NT2/D1 (cell line): ENCODE data around the gene ZNF471.
A peak's percentile ranks its signal among the peaks of the same experiment; 100 is the strongest.

Experiments
- DNase-seq: peaks from one replicate; pipeline ENCODE4 v3.0.0-alpha.2; 2011; ENCODE audit warnings: low read depth, low spot score
- H3K27me3 ChIP-seq: 2 replicates; pipeline ENCODE4 v1.6.0; 2011; ENCODE audit warnings: mild to moderate bottlenecking; ENCODE audit not compliant: insufficient read length, insufficient read depth
- H3K36me3 ChIP-seq: 2 replicates; pipeline ENCODE4 v1.6.1; 2011; ENCODE audit warnings: mild to moderate bottlenecking, low read length, mixed read lengths; ENCODE audit not compliant: insufficient read depth, insufficient read length
- H3K4me1 ChIP-seq: 2 replicates; pipeline ENCODE4 v1.5.1; 2011; ENCODE audit not compliant: insufficient read depth, insufficient read length
- H3K4me3 ChIP-seq: 2 replicates; pipeline ENCODE4 v1.5.1; 2011; ENCODE audit warnings: low read depth; ENCODE audit not compliant: insufficient read length
- H3K9ac ChIP-seq: 2 replicates; pipeline ENCODE4 v1.6.0; 2011; ENCODE audit warnings: low read depth; ENCODE audit not compliant: insufficient read length
- H3K9me3 ChIP-seq: 2 replicates; pipeline ENCODE4 v1.5.1; 2011; ENCODE audit warnings: mild to moderate bottlenecking, low read length; ENCODE audit not compliant: insufficient read depth
- SUZ12 ChIP-seq: IDR thresholded peaks from 2 replicates; pipeline ENCODE4 v1.6.1; 2011; ENCODE audit not compliant: insufficient read length, insufficient read depth; ENCODE audit errors: extremely low read depth
- YY1 ChIP-seq: IDR thresholded peaks from 2 replicates; pipeline ENCODE4 v1.6.1; 2011; ENCODE audit not compliant: insufficient read length, insufficient read depth
- ZNF274 ChIP-seq: IDR thresholded peaks from 2 replicates; pipeline ENCODE4 v1.6.1; 2011; ENCODE audit warnings: mild to moderate bottlenecking, low read depth, low read length

Gene ZNF471

GRCh38 chr19:56508290-56508778, 679 bp downstream of the ZNF471 start:
- Histone ChIP-seq H3K4me1 (no peaks in the 10 kb centered on the region), H3K4me3 (peak overlapping the region; percentile 76), H3K9me3 (no peaks in the 10 kb centered on the region; the same call in none of the 2 replicates), H3K36me3 (no peaks in the 10 kb centered on the region), H3K9ac (peak overlapping the region; percentile 92), H3K27me3 (peaks cover 8% of the 10 kb centered on the region)
- TF ChIP-seq SUZ12, result no peak
- no peak for TF ChIP-seq ZNF274
- TF ChIP-seq YY1, result no peak
- DNase-seq, result no peak

GRCh38 chr19:56525214-56525860, 17.7 kb downstream of the ZNF471 start:
- no peak for DNase-seq
- Histone ChIP-seq H3K4me1 (no peaks in the 10 kb centered on the region), H3K36me3 (no peaks in the 10 kb centered on the region), H3K4me3 (no peak overlapping the region), H3K9ac (no peak overlapping the region), H3K27me3 (no peaks in the 10 kb centered on the region), H3K9me3 (peaks cover 96% of the 10 kb centered on the region)
- TF ChIP-seq SUZ12 (no peak), ZNF274 (peak; percentile 90), YY1 (no peak)

- TF ChIP-seq YY1, result no peak
- no peak for TF ChIP-seq SUZ12
- TF ChIP-seq ZNF274, result no peak
- peaks cover 17% of the 10 kb centered on the region for H3K36me3 ChIP-seq
- H3K9me3 ChIP-seq, result peaks cover 33% of the 10 kb centered on the region
- no peak for DNase-seq
- no peaks in the 10 kb centered on the region for H3K4me1 ChIP-seq
- H3K4me3 ChIP-seq, result no peak overlapping the region
- H3K9ac ChIP-seq, result no peak overlapping the region
- H3K27me3 ChIP-seq, result no peaks in the 10 kb centered on the region
Measured at GRCh38 chr19:56537442-56537841, 29.8 kb downstream of the ZNF471 start.

- TF ChIP-seq YY1 (no peak), ZNF274 (no peak), SUZ12 (no peak)
Measured at GRCh38 chr19:56538254-56538760, 30.7 kb downstream of the ZNF471 start.

GRCh38 chr19:56538761-56539263, 31.2 kb downstream of the ZNF471 start, which contains the start of gene ZFP28:
Gene ZFP28 (plus strand): TSS chr19:56538948. CDS start chr19:56539019, 71 bp downstream.
- Histone ChIP-seq H3K9me3 (peaks cover 30% of the 10 kb centered on the region), H3K27me3 (no peaks in the 10 kb centered on the region), H3K9ac (peak within 1 kb of the TSS; percentile 81), H3K4me3 (peak within 1 kb of the TSS; percentile 67), H3K36me3 (peaks cover 25% of the 10 kb centered on the region), H3K4me1 (no peaks in the 10 kb centered on the region)
- no peak for DNase-seq
- TF ChIP-seq YY1, result no peak
- no peak for TF ChIP-seq ZNF274
- TF ChIP-seq SUZ12, result no peak

More at GRCh38 chr19:56538254-56538760, 30.7 kb downstream of the ZNF471 start:
- H3K4me3 ChIP-seq, result peak overlapping the region; percentile 67
- H3K36me3 ChIP-seq, result peaks cover 22% of the 10 kb centered on the region
- peak overlapping the region; percentile 81 for H3K9ac ChIP-seq
- peaks cover 31% of the 10 kb centered on the region for H3K9me3 ChIP-seq
- no peaks in the 10 kb centered on the region for H3K27me3 ChIP-seq
- no peaks in the 10 kb centered on the region for H3K4me1 ChIP-seq
- DNase-seq, result peak; percentile 68

GRCh38 chr19:56543776-56544175, 36.1 kb downstream of the ZNF471 start:
- Histone ChIP-seq H3K9me3 (peaks cover 21% of the 10 kb centered on the region; the same call in 1 of the 2 replicates), H3K36me3 (peaks cover 51% of the 10 kb centered on the region), H3K4me3 (no peak overlapping the region), H3K4me1 (no peaks in the 10 kb centered on the region), H3K27me3 (no peaks in the 10 kb centered on the region), H3K9ac (no peak overlapping the region)
- TF ChIP-seq YY1 (no peak), SUZ12 (no peak), ZNF274 (no peak)
- no peak for DNase-seq

- Histone ChIP-seq H3K9me3 (peaks cover 29% of the 10 kb centered on the region), H3K36me3 (peaks cover 65% of the 10 kb centered on the region)
Measured at GRCh38 chr19:56547535-56547934, 39.9 kb downstream of the ZNF471 start.

More at GRCh38 chr19:56547535-56547934, 39.9 kb downstream of the ZNF471 start:
- no peak for DNase-seq
- no peaks in the 10 kb centered on the region for H3K4me1 ChIP-seq
- no peak overlapping the region for H3K9ac ChIP-seq
- TF ChIP-seq ZNF274 (no peak), SUZ12 (no peak), YY1 (no peak)
- H3K27me3 ChIP-seq, result no peaks in the 10 kb centered on the region
- H3K4me3 ChIP-seq, result no peak overlapping the region
